Endodermal cell (in vitro differentiated cells): ENCODE results near the gene ADGRL3. TPM values are rescaled to one million over a fixed set of nuclear protein-coding genes. Genes with fewer than 3 reads are reported as not detected.

Source experiments
- DNase-seq: peaks from one replicate; pipeline ENCODE4 v3.0.0-alpha.2; 2017
- H3K27ac ChIP-seq: 2 replicates; pipeline ENCODE4 v1.5.1; 2013; ENCODE audit warnings: mild to moderate bottlenecking, low read depth, low read length, moderate library complexity
- H3K27me3 ChIP-seq: 2 replicates; pipeline ENCODE4 v1.6.1; 2013; ENCODE audit warnings: mild to moderate bottlenecking, low read length, moderate library complexity; ENCODE audit not compliant: insufficient read depth, control insufficient read depth, poor library complexity, severe bottlenecking
- H3K36me3 ChIP-seq: 2 replicates; pipeline ENCODE4 v1.7.0; 2013; ENCODE audit warnings: mild to moderate bottlenecking, low read length, moderate library complexity; ENCODE audit not compliant: control insufficient read depth, insufficient read depth
- H3K4me1 ChIP-seq: one replicate; pipeline ENCODE4 v1.7.0; 2013; ENCODE audit warnings: low read length; ENCODE audit not compliant: control insufficient read depth, insufficient read depth
- H3K4me3 ChIP-seq: 2 replicates; pipeline ENCODE4 v1.5.1; 2013; ENCODE audit warnings: mild to moderate bottlenecking, low read length, moderate library complexity
- H3K9ac ChIP-seq: 2 replicates; pipeline ENCODE4 v1.6.1; 2013; ENCODE audit warnings: mild to moderate bottlenecking, low read length, moderate library complexity; ENCODE audit not compliant: poor library complexity, severe bottlenecking; ENCODE audit errors: extremely low read depth
- H3K9me3 ChIP-seq: 2 replicates; pipeline ENCODE4 v1.6.1; 2013; ENCODE audit warnings: mild to moderate bottlenecking, low read length, moderate library complexity; ENCODE audit not compliant: control insufficient read depth
- H3K27ac Mint-ChIP-seq: 2 replicates; pipeline ENCODE4 v1.8.0; 2020; ENCODE audit warnings: mixed read lengths
- H3K27me3 Mint-ChIP-seq: 2 replicates; pipeline ENCODE4 v1.8.0; 2021; ENCODE audit warnings: mild to moderate bottlenecking, mixed read lengths; ENCODE audit not compliant: insufficient read depth
- H3K36me3 Mint-ChIP-seq: 2 replicates; pipeline ENCODE4 v1.8.0; 2020; ENCODE audit warnings: low read depth, mixed read lengths
- H3K4me1 Mint-ChIP-seq: 2 replicates; pipeline ENCODE4 v1.8.0; 2020; ENCODE audit warnings: mixed read lengths
- H3K4me3 Mint-ChIP-seq: 2 replicates; pipeline ENCODE4 v1.8.0; 2020; ENCODE audit warnings: mild to moderate bottlenecking, moderate library complexity, mixed read lengths
- H3K9me3 Mint-ChIP-seq: 2 replicates; pipeline ENCODE4 v1.8.0; 2020; ENCODE audit warnings: mild to moderate bottlenecking, mixed read lengths
- WGBS, 2 experiments: methylation state at CpG; one replicate each; pipeline versions ENCODE4 v1.1.5 to v1.1.7; 2013; ENCODE audit warnings: missing lambda C conversion rate in 2 of 2, mixed read lengths in 1 of 2; ENCODE audit not compliant: insufficient coverage in 1 of 2, insufficient read length in 1 of 2; 5-methylcytosine and 5-hydroxymethylcytosine counted together
- total RNA-seq, 2 donors: library from RNA; stranded (reverse); fragmentation: NEBNext Ultra II Directional in 1 of 2; extraction: Animal tissue kit (Norgen Biotek cat#: 25700) in 1 of 2; gene quantifications; 2 replicates in 1 of 2; 3 replicates in 1 of 2; pipeline ENCODE4 v1.2.1, GENCODE V29; 2021
- TF ChIP-seq, protein P1 (sequence below): fragments of 200-600 bp; sonication (generic); conservative IDR thresholded peaks from 2 replicates; pipeline ENCODE4 v1.5.0; 2021; ENCODE audit warnings: antibody characterized with exemption, mild to moderate bottlenecking

The ADGRL3 gene
- total RNA-seq, 2 donors from 2014 or later: 9.9 to 10.3 TPM

DNA sequence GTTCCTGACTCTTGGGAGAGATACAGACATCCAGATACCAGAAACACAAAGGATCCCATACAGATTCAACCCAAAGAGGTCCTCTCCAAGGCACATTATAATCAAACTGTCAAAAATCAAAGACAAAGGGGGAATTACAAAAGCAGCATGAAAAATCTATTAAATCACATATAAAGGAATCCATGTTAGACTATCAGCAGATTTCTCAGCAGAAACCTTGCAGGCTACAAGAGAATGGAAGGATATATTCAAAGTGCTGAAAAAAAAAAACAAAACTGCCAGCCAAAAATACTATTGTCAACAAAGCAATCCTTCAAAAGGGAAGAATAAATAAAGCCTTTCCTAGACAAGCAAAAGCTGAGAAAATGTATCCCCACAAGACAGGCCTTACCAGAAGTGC, 14.8 kb upstream of the ADGRL3 start:
- H3K9ac ChIP-seq: no peak overlapping the region
- H3K27me3 Mint-ChIP-seq: peaks cover 1% of the 10 kb centered on the region
- DNase-seq: no peak

DNA sequence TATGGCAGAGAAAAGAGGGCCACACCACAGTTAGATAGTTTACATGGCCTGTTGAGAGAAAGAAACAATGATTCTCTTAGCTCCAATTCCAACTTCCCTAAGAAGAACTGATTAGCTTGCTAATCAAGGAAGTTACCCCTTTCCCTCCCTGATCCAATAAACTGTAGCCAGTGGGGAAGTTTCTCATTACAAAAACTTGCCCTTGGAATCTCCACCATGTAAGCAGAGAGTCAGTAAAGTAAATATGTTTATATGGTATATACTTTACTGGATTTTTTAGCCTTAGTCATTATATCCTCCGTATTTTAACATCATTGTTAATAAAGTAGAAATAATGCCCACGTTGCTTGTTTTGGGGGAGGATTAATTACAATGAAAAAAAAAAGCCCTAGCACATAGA, 7.7 kb upstream of the ADGRL3 start:
- H3K4me3 Mint-ChIP-seq: no peak overlapping the region
- H3K4me1 ChIP-seq: no peaks in the 10 kb centered on the region
- TF ChIP-seq, protein P1, sequence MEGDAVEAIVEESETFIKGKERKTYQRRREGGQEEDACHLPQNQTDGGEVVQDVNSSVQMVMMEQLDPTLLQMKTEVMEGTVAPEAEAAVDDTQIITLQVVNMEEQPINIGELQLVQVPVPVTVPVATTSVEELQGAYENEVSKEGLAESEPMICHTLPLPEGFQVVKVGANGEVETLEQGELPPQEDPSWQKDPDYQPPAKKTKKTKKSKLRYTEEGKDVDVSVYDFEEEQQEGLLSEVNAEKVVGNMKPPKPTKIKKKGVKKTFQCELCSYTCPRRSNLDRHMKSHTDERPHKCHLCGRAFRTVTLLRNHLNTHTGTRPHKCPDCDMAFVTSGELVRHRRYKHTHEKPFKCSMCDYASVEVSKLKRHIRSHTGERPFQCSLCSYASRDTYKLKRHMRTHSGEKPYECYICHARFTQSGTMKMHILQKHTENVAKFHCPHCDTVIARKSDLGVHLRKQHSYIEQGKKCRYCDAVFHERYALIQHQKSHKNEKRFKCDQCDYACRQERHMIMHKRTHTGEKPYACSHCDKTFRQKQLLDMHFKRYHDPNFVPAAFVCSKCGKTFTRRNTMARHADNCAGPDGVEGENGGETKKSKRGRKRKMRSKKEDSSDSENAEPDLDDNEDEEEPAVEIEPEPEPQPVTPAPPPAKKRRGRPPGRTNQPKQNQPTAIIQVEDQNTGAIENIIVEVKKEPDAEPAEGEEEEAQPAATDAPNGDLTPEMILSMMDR: no peak
- H3K27ac ChIP-seq: no peak overlapping the region
- no peak overlapping the region for H3K4me3 ChIP-seq
- no peaks in the 10 kb centered on the region for H3K27me3 ChIP-seq
- DNase-seq: no peak
- no peak overlapping the region for H3K9ac ChIP-seq
- H3K27ac Mint-ChIP-seq: no peak overlapping the region
- no peaks in the 10 kb centered on the region for H3K36me3 Mint-ChIP-seq
- no peaks in the 10 kb centered on the region for H3K9me3 ChIP-seq
- no peaks in the 10 kb centered on the region for H3K36me3 ChIP-seq
- H3K27me3 Mint-ChIP-seq: peaks cover 1% of the 10 kb centered on the region
- no peaks in the 10 kb centered on the region for H3K4me1 Mint-ChIP-seq
- 71% methylated on average over 1 of the region's 2 CpGs; no CpG with 5 or more reads in 1 of the 2 experiments for WGBS, 2 experiments
- H3K9me3 Mint-ChIP-seq: no peaks in the 10 kb centered on the region

More for the DNA sequence above, 14.8 kb upstream of the ADGRL3 start:
- Histone ChIP-seq H3K36me3 (no peaks in the 10 kb centered on the region), H3K4me3 (no peak overlapping the region), H3K27ac (no peak overlapping the region), H3K4me1 (peaks cover 11% of the 10 kb centered on the region), H3K9me3 (peaks cover 24% of the 10 kb centered on the region), H3K27me3 (no peaks in the 10 kb centered on the region)
- Mint-ChIP-seq H3K9me3 (peaks cover 16% of the 10 kb centered on the region), H3K4me1 (peaks cover 6% of the 10 kb centered on the region), H3K36me3 (no peaks in the 10 kb centered on the region), H3K27ac (no peak overlapping the region), H3K4me3 (no peak overlapping the region)
- TF ChIP-seq, protein P1: no peak

GRCh38 chr4:61193863-61194262, 6.3 kb upstream of the ADGRL3 start:
- Histone ChIP-seq H3K36me3 (no peaks in the 10 kb centered on the region), H3K9me3 (no peaks in the 10 kb centered on the region), H3K27ac (no peak overlapping the region), H3K9ac (no peak overlapping the region), H3K4me1 (no peaks in the 10 kb centered on the region), H3K4me3 (no peak overlapping the region), H3K27me3 (peaks cover 2% of the 10 kb centered on the region)
- H3K4me1 Mint-ChIP-seq: no peaks in the 10 kb centered on the region
- H3K9me3 Mint-ChIP-seq: no peaks in the 10 kb centered on the region
- TF ChIP-seq, protein P1: no peak
- WGBS, 2 experiments: 98 to 100% methylated on average over 1 to 4 of the region's 4 CpGs
- DNase-seq: no peak
- peaks cover 8% of the 10 kb centered on the region for H3K27me3 Mint-ChIP-seq
- H3K36me3 Mint-ChIP-seq: no peaks in the 10 kb centered on the region
- H3K27ac Mint-ChIP-seq: no peak overlapping the region
- no peak overlapping the region for H3K4me3 Mint-ChIP-seq
